HCT116 (cell line): ENCODE results near the gene ESR2. TPM values are rescaled to one million over a fixed set of nuclear protein-coding genes. Genes with fewer than 3 reads are reported as not detected.

Experiments used
- ATAC-seq: fragments of 200-7000 bp; cut with Tn5 transposase; 2 replicates; pipeline ENCODE4 v1.9.1; 2020; ENCODE audit warnings: mild to moderate bottlenecking, moderate library complexity
- BruUV-seq: library from RNA; stranded (reverse); fragments of 400-500 nt; replicated peaks from 2 replicates; lab custom pipeline; 2021; lab: Mats Ljungman, UMichigan
- CTCF ChIA-PET: fragments of 300-600 bp; sonication (Branson Sonifier 250); formaldehyde crosslinking; loops from one replicate; lab custom pipeline; 2021; ENCODE audit warnings: antibody characterized with exemption; lab: Charles Lee
- POLR2A ChIA-PET: fragments of 300-600, 350-600 bp; sonication (Branson Sonifier 250); formaldehyde crosslinking; loops from one replicate; lab custom pipeline; 2021; ENCODE audit warnings: antibody characterized with exemption; lab: Charles Lee
- RAD21 ChIA-PET, 2 experiments: fragments of 300-600 bp; sonication (Branson Sonifier 250); formaldehyde crosslinking; loops; one replicate each; lab custom pipeline; 2023; ENCODE audit warnings: low total read pairs in 2 of 2; ENCODE audit not compliant: uncharacterized antibody in 2 of 2, unreplicated experiment in 2 of 2, low non-redundant PET in 1 of 2; lab: Charles Lee
- DNase-seq: peaks from one replicate; pipeline ENCODE4 v3.0.0-alpha.2; 2010; ENCODE audit warnings: low read depth, low spot score
- H2AFZ ChIP-seq: fragments of 200-600 bp; shearing (Covaris generic), sonication (generic); 2 replicates; pipeline ENCODE4 v1.6.1; 2017; ENCODE audit warnings: low read depth, mixed run types, mixed read lengths, antibody characterized with exemption, low read length; ENCODE audit not compliant: poor library complexity, severe bottlenecking
- H3K27ac ChIP-seq: 2 replicates; pipeline ENCODE4 v1.5.1; 2012; ENCODE audit warnings: low read depth, low read length
- H3K27me3 ChIP-seq: fragments of 200-600 bp; sonication (generic); 2 replicates; pipeline ENCODE4 v1.6.1; 2016; ENCODE audit warnings: mixed run types, low read length, mixed read lengths; ENCODE audit not compliant: insufficient read depth
- H3K36me3 ChIP-seq, 2 experiments: fragments of 200-500 bp in 1 of 2; fragments of 200-600 bp in 1 of 2; sonication (Bioruptor generic) in 1 of 2; sonication (generic) in 1 of 2; 2 replicates each; pipeline versions ENCODE4 v1.5.1 to v1.6.1; 2014 to 2016; ENCODE audit warnings: low read length in 2 of 2, inconsistent platforms in 1 of 2, mixed read lengths in 1 of 2, mixed run types in 1 of 2; ENCODE audit not compliant: insufficient read depth in 2 of 2, control insufficient read depth in 1 of 2
- H3K4me1 ChIP-seq, 2 experiments: fragments of 200-600 bp in 1 of 2; sonication (generic) in 1 of 2; 2 replicates each; pipeline versions ENCODE4 v1.5.1 to v1.6.1; 2012 to 2017; ENCODE audit warnings: low read length in 2 of 2, inconsistent platforms in 1 of 2, mild to moderate bottlenecking in 1 of 2, mixed read lengths in 1 of 2, mixed run types in 1 of 2, moderate library complexity in 1 of 2; ENCODE audit not compliant: insufficient read depth in 2 of 2, control insufficient read depth in 1 of 2
- H3K4me2 ChIP-seq: fragments of 200-600 bp; sonication (generic); 2 replicates; pipeline ENCODE4 v1.6.1; 2017; ENCODE audit warnings: mixed run types, low read length, mixed read lengths
- H3K4me3 ChIP-seq, 2 experiments: fragments of 200-600 bp in 1 of 2; sonication (generic) in 1 of 2; replicated peaks in 1 of 2; 2 replicates each; pipeline ENCODE4 v1.5.1; 2011 to 2016; ENCODE audit warnings: low read length in 2 of 2, control low read depth in 1 of 2, low read depth in 1 of 2, mild to moderate bottlenecking in 1 of 2, mixed read lengths in 1 of 2, mixed run types in 1 of 2
- H3K79me2 ChIP-seq: fragments of 200-600 bp; sonication (generic); 2 replicates; pipeline ENCODE4 v1.6.1; 2017; ENCODE audit warnings: mild to moderate bottlenecking, mixed run types, low read length, moderate library complexity, mixed read lengths; ENCODE audit not compliant: insufficient read depth
- H3K9ac ChIP-seq: fragments of 200-600 bp; sonication (generic); 2 replicates; pipeline ENCODE4 v1.6.1; 2016; ENCODE audit warnings: low read length, mixed read lengths
- H3K9me2 ChIP-seq: fragments of 200-600 bp; sonication (generic), shearing (Covaris generic); 2 replicates; pipeline ENCODE4 v1.6.1; 2017; ENCODE audit warnings: mixed run types, mild to moderate bottlenecking, moderate library complexity; ENCODE audit not compliant: insufficient read depth
- H3K9me3 ChIP-seq, 2 experiments: fragments of 200-500 bp in 1 of 2; fragments of 200-600 bp in 1 of 2; sonication (Bioruptor generic) in 1 of 2; sonication (generic) in 1 of 2; 2 replicates each; pipeline ENCODE4 v1.6.1; 2014 to 2017; ENCODE audit warnings: low read length in 2 of 2, mixed read lengths in 2 of 2, inconsistent platforms in 1 of 2, low read depth in 1 of 2, mild to moderate bottlenecking in 1 of 2, mixed run types in 1 of 2, moderate library complexity in 1 of 2; ENCODE audit not compliant: control insufficient read depth in 1 of 2, insufficient read depth in 1 of 2
- H4K20me1 ChIP-seq: fragments of 200-600 bp; sonication (generic), shearing (Covaris generic); 2 replicates; pipeline ENCODE4 v1.6.1; 2017; ENCODE audit warnings: mixed run types, mild to moderate bottlenecking, moderate library complexity; ENCODE audit not compliant: insufficient read depth
- CBX3 ChIP-seq: IDR thresholded peaks from 2 replicates; pipeline ENCODE4 v1.6.1; 2012; ENCODE audit warnings: low read depth
- EGR1 ChIP-seq: IDR thresholded peaks from 2 replicates; pipeline ENCODE4 v1.6.1; 2012; ENCODE audit warnings: low read depth
- EZH2 ChIP-seq: fragments of 200-600 bp; sonication (generic); IDR thresholded peaks from 2 replicates; pipeline ENCODE4 v1.6.1; 2017; ENCODE audit warnings: antibody characterized with exemption, mixed run types
- EZH2phosphoT487 ChIP-seq: fragments of 200-600 bp; IDR thresholded peaks from 2 replicates; pipeline ENCODE4 v1.6.1; 2018; ENCODE audit warnings: antibody characterized with exemption, borderline replicate concordance
- FOSL1 ChIP-seq: IDR thresholded peaks from 2 replicates; pipeline ENCODE4 v1.6.1; 2012; ENCODE audit warnings: low read depth
- JUND ChIP-seq: IDR thresholded peaks from 2 replicates; pipeline ENCODE4 v1.6.1; 2012
- POLR2AphosphoS5 ChIP-seq: IDR thresholded peaks from 2 replicates; pipeline ENCODE4 v1.6.1; 2011; ENCODE audit warnings: mild to moderate bottlenecking, low read depth, low read length, moderate library complexity
- RAD21 ChIP-seq: IDR thresholded peaks from 2 replicates; pipeline ENCODE4 v1.6.1; 2012; ENCODE audit warnings: low read depth, mild to moderate bottlenecking
- SIN3A ChIP-seq: IDR thresholded peaks from 2 replicates; pipeline ENCODE4 v1.6.1; 2012; ENCODE audit warnings: low read depth
- SRF ChIP-seq: IDR thresholded peaks from 2 replicates; pipeline ENCODE4 v1.6.1; 2012; ENCODE audit warnings: low read depth
- ZFX ChIP-seq: fragments of 450-650 bp; IDR thresholded peaks from 2 replicates; pipeline ENCODE4 v1.6.1; 2017
- intact Hi-C: fragments of 100-400 bp; cut with micrococcal nuclease; formaldehyde crosslinking; loops from 2 replicates; pipeline ENCODE4 v1.10.0; 2022
- total RNA-seq: library from RNA; stranded (reverse); gene quantifications from one replicate; pipeline ENCODE4 v1.2.1, GENCODE V29; 2021; ENCODE audit not compliant: unreplicated experiment
- TF ChIP-seq, protein P1 (sequence below): IDR thresholded peaks from 2 replicates; pipeline ENCODE4 v1.6.1; 2011; ENCODE audit warnings: mild to moderate bottlenecking, low read length, moderate library complexity; ENCODE audit not compliant: insufficient replicate concordance; ENCODE audit errors: extremely low read depth
- TF ChIP-seq, protein P2 (sequence below): IDR thresholded peaks from 2 replicates; pipeline ENCODE4 v1.6.1; 2012

ESR2 gene
- total RNA-seq, 1 experiment from 2014 or later: 0.32 TPM

DNA sequence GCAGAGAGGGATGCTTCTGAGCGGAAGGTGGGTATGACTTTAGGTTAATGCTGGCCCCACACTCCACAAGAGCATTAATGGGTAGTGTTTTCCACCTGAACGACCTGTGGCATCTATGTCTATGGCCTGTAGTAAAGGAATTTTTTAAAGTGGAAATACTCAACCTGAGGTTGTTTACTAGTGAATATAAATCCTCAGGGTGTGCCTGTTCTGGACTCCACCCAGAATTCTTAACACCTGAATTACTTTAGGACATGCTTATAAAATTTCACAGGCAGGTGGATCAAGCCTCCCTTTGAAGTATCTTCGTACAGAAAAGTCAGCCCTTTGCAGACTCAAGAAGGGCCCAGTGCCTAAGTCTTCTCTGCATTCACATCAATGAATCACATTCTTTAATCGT is 196.1 kb downstream of the ESR2 start:
- Histone ChIP-seq H4K20me1 (no peaks in the 10 kb centered on the region), H3K4me2 (no peak overlapping the region), H3K36me3 (peaks cover 0 to 4% of the 10 kb centered on the region in 2 experiments; a peak in 1 of 4 replicates), H3K79me2 (no peaks in the 10 kb centered on the region), H3K4me3 (no peak overlapping the region), H3K9ac (no peak overlapping the region), H3K27ac (no peak overlapping the region), H3K9me3 (no peaks in the 10 kb centered on the region), H3K27me3 (no peaks in the 10 kb centered on the region), H2AFZ (no peak overlapping the region), H3K9me2 (no peaks in the 10 kb centered on the region), H3K4me1 (no peaks in the 10 kb centered on the region)
- ChIA-PET RAD21 (no interaction called here), POLR2A (no interaction called here), CTCF (no interaction called here)
- intact Hi-C loops: no loop called here
- no TSS peak for BruUV-seq
- TF ChIP-seq ZFX: no peak
- no peak for TF ChIP-seq SIN3A
- TF ChIP-seq, protein P1, sequence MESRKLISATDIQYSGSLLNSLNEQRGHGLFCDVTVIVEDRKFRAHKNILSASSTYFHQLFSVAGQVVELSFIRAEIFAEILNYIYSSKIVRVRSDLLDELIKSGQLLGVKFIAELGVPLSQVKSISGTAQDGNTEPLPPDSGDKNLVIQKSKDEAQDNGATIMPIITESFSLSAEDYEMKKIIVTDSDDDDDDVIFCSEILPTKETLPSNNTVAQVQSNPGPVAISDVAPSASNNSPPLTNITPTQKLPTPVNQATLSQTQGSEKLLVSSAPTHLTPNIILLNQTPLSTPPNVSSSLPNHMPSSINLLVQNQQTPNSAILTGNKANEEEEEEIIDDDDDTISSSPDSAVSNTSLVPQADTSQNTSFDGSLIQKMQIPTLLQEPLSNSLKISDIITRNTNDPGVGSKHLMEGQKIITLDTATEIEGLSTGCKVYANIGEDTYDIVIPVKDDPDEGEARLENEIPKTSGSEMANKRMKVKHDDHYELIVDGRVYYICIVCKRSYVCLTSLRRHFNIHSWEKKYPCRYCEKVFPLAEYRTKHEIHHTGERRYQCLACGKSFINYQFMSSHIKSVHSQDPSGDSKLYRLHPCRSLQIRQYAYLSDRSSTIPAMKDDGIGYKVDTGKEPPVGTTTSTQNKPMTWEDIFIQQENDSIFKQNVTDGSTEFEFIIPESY: no peak
- TF ChIP-seq SRF: no peak
- no peak for TF ChIP-seq EGR1
- no peak for TF ChIP-seq CBX3
- no peak for TF ChIP-seq JUND
- TF ChIP-seq, protein P2, sequence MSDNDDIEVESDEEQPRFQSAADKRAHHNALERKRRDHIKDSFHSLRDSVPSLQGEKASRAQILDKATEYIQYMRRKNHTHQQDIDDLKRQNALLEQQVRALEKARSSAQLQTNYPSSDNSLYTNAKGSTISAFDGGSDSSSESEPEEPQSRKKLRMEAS: no peak
- no peak for TF ChIP-seq RAD21
- TF ChIP-seq FOSL1: no peak
- no peak for TF ChIP-seq EZH2
- no peak for TF ChIP-seq POLR2AphosphoS5
- no peak for TF ChIP-seq EZH2phosphoT487
- ATAC-seq (no peak), DNase-seq (no peak)
